GM12865 (cell line): ENCODE data around the gene TNIK.

ENCODE experiments used
- DNase-seq: peaks from one replicate; pipeline ENCODE4 v3.0.0; 2010; ENCODE audit warnings: low read depth
- H3K4me3 ChIP-seq: 2 replicates; pipeline ENCODE4 v1.5.1; 2011; ENCODE audit warnings: mild to moderate bottlenecking, low read depth, low read length, control low read depth
- TF ChIP-seq, protein P1 (sequence below): IDR thresholded peaks from 2 replicates; pipeline ENCODE4 v1.5.1; 2011; ENCODE audit warnings: low read length, control low read depth, low read depth, inconsistent platforms; ENCODE audit not compliant: insufficient read depth; ENCODE audit errors: missing control alignments

The TNIK gene

DNA sequence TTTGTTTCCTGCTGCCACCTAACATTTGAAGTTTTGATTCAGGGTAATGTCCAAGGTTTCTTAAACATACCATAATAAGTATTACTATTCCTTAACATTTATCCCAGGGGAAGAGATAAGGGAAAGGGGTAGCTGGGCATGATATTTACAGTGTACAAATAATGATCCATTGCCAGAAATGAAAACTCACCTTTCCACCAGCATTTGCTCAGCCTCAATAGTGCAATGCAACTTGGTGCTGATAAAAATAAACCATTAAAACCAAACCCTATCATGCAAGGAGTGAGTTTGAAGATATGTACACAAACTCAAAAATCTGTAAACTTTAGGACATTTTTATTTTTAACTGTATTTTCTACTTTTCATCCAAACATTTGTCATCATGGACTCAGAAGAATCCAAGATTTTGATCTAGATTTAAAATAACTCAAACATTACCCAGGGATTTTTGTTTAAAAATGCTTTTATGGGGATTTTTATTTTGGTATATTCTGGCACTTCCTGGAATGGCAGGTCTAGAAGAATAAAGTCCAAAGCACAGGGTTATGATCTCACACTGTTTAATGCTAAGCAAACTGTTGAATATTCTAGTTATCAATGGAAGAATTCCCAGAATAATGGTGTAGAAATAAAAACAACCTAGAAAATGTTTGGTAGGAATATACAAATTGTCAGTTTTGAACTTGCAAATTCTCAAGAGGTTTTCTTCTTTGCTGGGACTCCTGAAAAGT is 401.2 kb downstream of the TNIK start:
- no peak overlapping the region for H3K4me3 ChIP-seq
- TF ChIP-seq, protein P1, sequence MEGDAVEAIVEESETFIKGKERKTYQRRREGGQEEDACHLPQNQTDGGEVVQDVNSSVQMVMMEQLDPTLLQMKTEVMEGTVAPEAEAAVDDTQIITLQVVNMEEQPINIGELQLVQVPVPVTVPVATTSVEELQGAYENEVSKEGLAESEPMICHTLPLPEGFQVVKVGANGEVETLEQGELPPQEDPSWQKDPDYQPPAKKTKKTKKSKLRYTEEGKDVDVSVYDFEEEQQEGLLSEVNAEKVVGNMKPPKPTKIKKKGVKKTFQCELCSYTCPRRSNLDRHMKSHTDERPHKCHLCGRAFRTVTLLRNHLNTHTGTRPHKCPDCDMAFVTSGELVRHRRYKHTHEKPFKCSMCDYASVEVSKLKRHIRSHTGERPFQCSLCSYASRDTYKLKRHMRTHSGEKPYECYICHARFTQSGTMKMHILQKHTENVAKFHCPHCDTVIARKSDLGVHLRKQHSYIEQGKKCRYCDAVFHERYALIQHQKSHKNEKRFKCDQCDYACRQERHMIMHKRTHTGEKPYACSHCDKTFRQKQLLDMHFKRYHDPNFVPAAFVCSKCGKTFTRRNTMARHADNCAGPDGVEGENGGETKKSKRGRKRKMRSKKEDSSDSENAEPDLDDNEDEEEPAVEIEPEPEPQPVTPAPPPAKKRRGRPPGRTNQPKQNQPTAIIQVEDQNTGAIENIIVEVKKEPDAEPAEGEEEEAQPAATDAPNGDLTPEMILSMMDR: no peak
- DNase-seq: no peak

DNA sequence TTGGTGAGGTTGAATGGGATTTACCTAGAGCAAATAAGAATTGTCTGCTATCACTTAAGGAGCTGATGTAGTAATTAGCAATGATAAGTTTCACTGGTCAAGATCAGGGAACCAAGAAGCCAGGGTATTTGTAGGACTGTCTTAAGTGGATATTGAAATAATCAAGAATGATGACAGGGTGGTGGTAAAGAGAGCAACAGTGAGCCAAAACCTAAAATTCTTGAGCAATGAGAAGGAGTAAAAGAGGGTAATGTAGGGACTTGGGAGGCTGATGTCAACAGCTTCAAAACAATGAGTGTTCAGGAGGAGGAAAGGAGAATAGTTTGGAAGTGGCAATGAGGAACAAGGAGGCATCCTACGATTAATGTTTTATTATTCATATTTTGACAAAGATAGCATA is 402.1 kb downstream of the TNIK start:
- no peak for DNase-seq
- no peak overlapping the region for H3K4me3 ChIP-seq
- TF ChIP-seq, protein P1: no peak

DNA sequence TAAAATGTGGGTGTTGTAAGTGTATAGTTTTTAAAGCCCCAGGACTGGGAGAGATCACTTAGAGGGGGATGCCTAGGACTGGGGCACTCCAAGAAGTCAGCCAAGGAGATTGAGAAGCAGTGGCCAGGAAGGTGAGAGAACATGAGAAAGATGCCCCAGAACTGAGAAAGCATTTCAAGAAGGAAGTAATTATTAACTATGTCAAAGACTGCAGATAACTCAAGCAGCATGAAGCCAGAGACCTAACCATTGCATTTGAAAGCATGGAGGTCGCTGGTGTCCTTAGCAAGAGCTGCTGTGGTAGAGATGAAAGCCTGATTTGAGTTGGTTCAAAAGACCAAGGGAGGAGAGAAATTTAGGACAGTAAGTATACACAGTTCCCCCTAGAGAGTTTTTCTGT is 403.1 kb downstream of the TNIK start:
- TF ChIP-seq, protein P1: no peak
- DNase-seq: no peak
- H3K4me3 ChIP-seq: no peak overlapping the region

DNA sequence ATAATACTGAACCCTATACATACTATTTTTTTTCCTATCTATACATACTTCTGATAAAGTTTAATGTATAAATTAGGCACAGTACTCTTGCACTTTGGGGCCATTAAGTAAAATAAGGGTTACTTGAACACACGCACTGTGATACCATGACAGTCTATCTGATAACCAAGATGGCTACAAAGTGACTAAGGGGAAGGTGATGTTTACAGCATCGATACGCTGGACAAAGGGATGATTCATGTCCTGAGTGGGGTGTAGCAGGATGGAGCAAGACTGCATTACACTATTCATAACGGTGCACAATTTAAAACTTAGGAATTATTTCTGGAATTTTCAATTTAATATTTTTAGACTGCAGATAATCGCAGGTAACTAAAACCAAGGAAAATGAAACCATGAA is 403.7 kb downstream of the TNIK start:
- no peak overlapping the region for H3K4me3 ChIP-seq
- TF ChIP-seq, protein P1: no peak
- DNase-seq: no peak

DNA sequence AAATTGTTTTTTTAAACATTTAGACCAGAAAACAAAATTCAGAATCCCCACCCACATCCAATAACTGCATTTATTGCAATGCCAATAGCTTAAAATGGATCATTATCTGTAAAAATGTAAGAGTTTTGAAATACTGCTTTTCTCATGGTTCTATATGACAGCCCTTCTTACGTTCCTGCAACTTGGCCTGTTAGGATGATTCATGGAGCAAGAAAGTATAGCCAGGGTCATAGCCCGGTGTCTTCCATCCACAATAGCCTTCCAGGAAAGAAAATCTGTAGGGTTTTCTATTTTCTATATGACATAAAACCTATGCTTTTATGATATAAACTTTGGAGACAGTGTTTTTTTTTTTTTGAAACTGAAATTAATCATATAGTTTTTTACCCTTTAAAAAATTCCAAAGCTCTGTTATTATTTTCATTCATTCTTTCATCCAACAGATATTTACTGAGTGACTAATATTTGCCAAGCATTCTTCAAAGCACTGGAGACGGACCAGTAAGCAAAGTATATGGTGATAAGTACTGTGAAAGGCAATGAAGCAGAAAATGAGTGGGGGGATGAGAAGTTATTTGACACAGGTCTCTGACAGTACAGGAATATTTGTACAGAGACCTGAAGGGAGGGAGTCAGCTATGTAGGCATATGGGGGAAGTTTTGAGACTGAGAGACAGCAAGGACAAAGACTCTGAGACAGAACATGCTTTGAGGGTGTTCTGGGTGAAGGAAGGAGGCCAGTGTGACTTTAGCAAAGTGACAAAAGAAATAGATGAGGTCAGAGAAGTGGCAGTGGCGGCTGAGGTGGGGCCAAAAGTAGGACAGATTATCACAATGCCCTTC is 404.6 kb downstream of the TNIK start:
- TF ChIP-seq, protein P1: no peak
- H3K4me3 ChIP-seq: no peak overlapping the region
- no peak for DNase-seq

DNA sequence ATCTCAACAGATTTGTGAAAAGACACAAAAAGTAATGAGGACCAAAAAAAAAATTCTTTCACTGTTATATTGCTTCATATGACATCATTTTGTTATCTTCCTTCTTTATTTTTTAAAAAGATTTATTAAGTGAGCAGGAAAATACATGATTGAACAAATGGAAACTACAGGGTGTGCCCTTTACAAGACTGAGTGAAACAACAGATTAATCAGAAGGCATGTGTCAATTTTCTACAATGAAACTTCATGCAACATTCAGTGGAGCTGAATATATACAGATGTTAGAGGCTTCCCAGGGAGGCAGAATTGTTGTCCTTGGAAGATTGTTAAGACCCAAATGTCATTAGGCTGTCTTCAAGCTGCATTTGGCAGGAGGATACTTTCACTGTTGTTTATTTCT is 405.3 kb downstream of the TNIK start:
- no peak overlapping the region for H3K4me3 ChIP-seq
- no peak for DNase-seq
- TF ChIP-seq, protein P1: no peak
